Testis (tissue), 3 donors: ENCODE results near the gene IER5L. TPM values are rescaled to one million over a fixed set of nuclear protein-coding genes. Genes with fewer than 3 reads are reported as not detected.

ENCODE experiments used
- DNase-seq: peaks from one replicate; pipeline ENCODE4 v3.0.0-alpha.2; 2019
- H3K27ac ChIP-seq, 2 donors: fragments of 200-600 bp; sonication (generic); one replicate each; pipeline ENCODE4 v1.5.1; 2019
- H3K27me3 ChIP-seq: fragments of 200-600 bp; sonication (generic); one replicate; pipeline ENCODE4 v1.5.1; 2019
- H3K36me3 ChIP-seq: fragments of 200-600 bp; sonication (generic); one replicate; pipeline ENCODE4 v1.5.1; 2017; ENCODE audit warnings: low read depth; ENCODE audit errors: missing control alignments
- H3K4me1 ChIP-seq: fragments of 200-600 bp; sonication (generic); one replicate; pipeline ENCODE4 v1.5.1; 2019
- H3K4me3 ChIP-seq, 2 donors: fragments of 200-600 bp; sonication (generic); one replicate each; pipeline ENCODE4 v1.5.1; 2017 to 2019
- H3K9me3 ChIP-seq: fragments of 200-600 bp; sonication (generic); one replicate; pipeline ENCODE4 v1.5.1; 2017
- CTCF ChIP-seq, 3 experiments: fragments of 450-650 bp in 2 of 3; fragments of 200-600 bp in 1 of 3; sonication (generic) in 1 of 3; IDR thresholded peaks; one replicate each; pipeline ENCODE4 v1.5.1; 2016 to 2019; ENCODE audit warnings: antibody characterized with exemption in 3 of 3, mild to moderate bottlenecking in 2 of 3, moderate library complexity in 1 of 3
- POLR2A ChIP-seq: fragments of 450-650 bp; IDR thresholded peaks from one replicate; pipeline ENCODE4 v1.6.1; 2017; ENCODE audit warnings: antibody characterized with exemption, mild to moderate bottlenecking, moderate library complexity
- WGBS, 2 donors: methylation state at CpG; one replicate each; pipeline ENCODE4 v1.1.5; 2018; 5-methylcytosine and 5-hydroxymethylcytosine counted together
- intact Hi-C: fragments of 100-400 bp; cut with DNase I; formaldehyde crosslinking; loops from one replicate; pipeline ENCODE4 v1.15.1; 2023; ENCODE audit warnings: low total_unique reads
- polyA plus RNA-seq: library from polyadenylated mRNA; stranded (reverse); fragments of 350-450 nt; fragmentation: Illumina TruSeq; extraction: RNeasy Lipid Tissue Mini Kit (QIAGEN cat#74804); gene quantifications from one replicate; pipeline ENCODE4 v1.2.3, GENCODE V29; 2014; ENCODE audit warnings: low read depth, low replicate concordance; ENCODE audit not compliant: insufficient read depth
- total RNA-seq, 2 donors: library from RNA; depleted of rRNA; stranded (reverse); fragments of >200 nt; gene quantifications; one replicate each; pipeline ENCODE4 v1.2.3, GENCODE V29; 2016

Gene IER5L
- total and polyA plus RNA-seq, 3 donors from 2014 or later = 4.8 to 25.4 (median 12.6) TPM

DNA sequence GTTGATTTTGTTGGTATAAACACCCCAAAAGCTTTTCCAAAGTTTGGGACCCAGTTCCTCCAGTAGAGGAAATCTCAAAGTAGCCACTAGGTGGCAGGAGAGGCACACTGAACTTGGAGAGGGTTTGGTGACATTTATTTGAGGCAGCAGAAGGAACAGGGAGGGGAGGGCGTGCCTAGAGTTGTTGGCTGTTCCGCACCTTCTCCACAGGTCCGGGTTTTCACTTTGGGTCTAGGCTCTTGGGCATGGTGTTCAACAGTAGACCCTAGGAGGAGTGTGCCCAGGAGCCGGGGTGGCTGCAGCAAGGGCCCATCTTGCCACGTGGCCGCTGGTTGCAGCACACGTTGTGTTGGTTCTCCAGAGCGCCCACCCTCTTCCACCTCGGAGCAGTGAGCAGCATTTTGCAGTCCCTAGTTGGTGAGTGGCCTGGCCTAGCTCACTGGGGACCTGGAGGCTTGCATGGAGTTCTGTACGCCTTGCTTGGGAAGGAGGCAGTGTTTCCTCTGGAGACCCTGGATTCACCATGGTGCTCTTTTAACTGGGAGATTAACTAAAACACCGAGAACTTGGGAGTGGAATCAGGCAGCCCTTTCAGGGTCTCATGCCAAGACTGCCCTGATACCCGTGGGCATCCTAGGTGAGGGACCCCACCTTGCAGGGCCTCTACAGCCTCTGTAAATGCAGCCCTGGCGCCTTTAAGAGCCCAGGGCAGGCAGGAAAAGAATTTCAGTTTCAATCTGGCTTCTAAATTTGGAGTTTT lies 38.6 kb downstream of the IER5L start:
- H3K9me3 ChIP-seq = no peaks in the 10 kb centered on the region
- peak; percentile 89 for DNase-seq
- peaks cover 70% of the 10 kb centered on the region for H3K4me1 ChIP-seq
- H3K27me3 ChIP-seq = no peaks in the 10 kb centered on the region
- 12 to 19% methylated on average over 9 to 13 of the region's 13 CpGs for WGBS, 2 donors
- no peaks in the 10 kb centered on the region for H3K36me3 ChIP-seq
- peak overlapping the region; percentile 96 to 98 for H3K27ac ChIP-seq
- intact Hi-C loops = loop anchor here (5.0 to 10.0 kb wide), 2 partner anchors 468 to 645 kb away; no protein-coding TSS in a partner anchor
- no peak overlapping the region for H3K4me3 ChIP-seq
- no peak for TF ChIP-seq POLR2A
- peak; percentile 94 to 99 (median 97) for TF ChIP-seq CTCF (IDR thresholded peaks at IDR 0.05)

DNA sequence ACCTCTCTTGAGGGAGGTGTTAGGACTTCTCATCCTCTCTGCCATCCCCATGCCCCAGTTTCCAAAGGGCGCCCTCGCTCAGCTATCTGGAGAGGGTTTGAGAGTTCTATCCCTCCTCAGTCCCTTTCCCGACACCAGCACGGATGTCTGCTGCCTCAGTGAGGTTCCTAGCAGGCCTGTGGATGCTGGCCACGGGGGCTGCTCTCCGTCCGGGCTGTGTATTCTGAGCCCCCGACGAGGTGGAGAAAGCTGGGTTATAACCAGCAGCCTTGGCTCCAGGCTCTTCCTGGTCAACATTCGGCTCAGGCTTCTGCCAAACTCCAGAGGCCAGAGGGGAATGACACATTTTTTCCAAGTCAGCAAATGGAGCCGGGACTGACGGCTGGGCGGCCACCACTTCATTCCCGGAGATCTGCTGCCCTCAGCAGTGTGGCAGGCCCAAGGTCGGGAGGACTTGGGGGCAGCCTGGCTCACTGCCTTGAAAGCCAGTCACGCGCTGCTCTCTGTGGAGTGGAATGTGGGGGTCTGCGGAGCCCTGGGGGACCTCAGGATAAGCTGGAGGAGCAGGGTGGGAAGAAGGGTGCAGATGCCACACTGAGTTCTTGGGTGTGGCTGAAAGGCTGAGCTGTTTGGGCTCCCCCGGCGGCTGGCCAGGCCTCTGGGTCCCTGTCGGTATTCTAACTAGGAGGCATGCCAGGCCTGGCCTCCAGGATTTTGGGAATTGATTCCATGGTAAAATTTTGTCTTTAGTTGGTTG lies 39.4 kb downstream of the IER5L start:
- Histone ChIP-seq H3K4me1 (peaks cover 66% of the 10 kb centered on the region), H3K27ac (peak overlapping the region; percentile 96 to 98), H3K9me3 (no peaks in the 10 kb centered on the region), H3K4me3 (no peak overlapping the region), H3K27me3 (no peaks in the 10 kb centered on the region), H3K36me3 (no peaks in the 10 kb centered on the region)
- intact Hi-C loops = loop anchor here (5.0 to 10.0 kb wide), 2 partner anchors 469 to 646 kb away; no protein-coding TSS in a partner anchor
- peak; percentile 65 for DNase-seq
- TF ChIP-seq CTCF (IDR thresholded peaks at IDR 0.05) (no peak), POLR2A (no peak)
- WGBS, 2 donors = 23 to 34% methylated on average over 16 to 21 of the region's 21 CpGs

- no peak for DNase-seq
- TF ChIP-seq POLR2A (no peak), CTCF (IDR thresholded peaks at IDR 0.05) (no peak)
- H3K27ac ChIP-seq = peak overlapping the region; percentile 96 to 98
- H3K27me3 ChIP-seq = no peaks in the 10 kb centered on the region
- H3K4me3 ChIP-seq = no peak overlapping the region
- WGBS, 2 donors = 73 to 87% methylated on average over 7 to 9 of the region's 9 CpGs
- H3K4me1 ChIP-seq = peaks cover 60% of the 10 kb centered on the region
- H3K9me3 ChIP-seq = no peaks in the 10 kb centered on the region
- H3K36me3 ChIP-seq = no peaks in the 10 kb centered on the region
- intact Hi-C loops = loop anchor here (5.0 to 10.0 kb wide), 2 partner anchors 469 to 647 kb away; no protein-coding TSS in a partner anchor
These were observed 40.0 kb downstream of the IER5L start for GRCh38 chr9:129138144-129138462.

- Histone ChIP-seq H3K27ac (peak overlapping the region; percentile 96 to 98), H3K4me3 (no peak overlapping the region), H3K9me3 (no peaks in the 10 kb centered on the region), H3K27me3 (no peaks in the 10 kb centered on the region), H3K36me3 (no peaks in the 10 kb centered on the region), H3K4me1 (peaks cover 54% of the 10 kb centered on the region)
- TF ChIP-seq CTCF (IDR thresholded peaks at IDR 0.05) = no peak
- TF ChIP-seq POLR2A = no peak
- no peak for DNase-seq
- WGBS, 2 donors = 75 to 77% methylated on average over 16 to 19 of the region's 19 CpGs
- intact Hi-C loops = loop anchor here (5.0 to 10.0 kb wide), 2 partner anchors 470 to 647 kb away; no protein-coding TSS in a partner anchor
These were observed 40.5 kb downstream of the IER5L start for GRCh38 chr9:129137292-129138143.
